Kidney capillary endothelial cell (primary cell): ENCODE results near the gene OR4M2.
"Not testable (repeated sequence)": the region's sequence is repeated elsewhere in the genome, so short reads cannot be mapped to it uniquely, and the experiment has no call there.

Source experiments
- DNase-seq: peaks from one replicate; pipeline ENCODE4 v3.0.0-alpha.2; 2018; ENCODE audit warnings: low spot score

The OR4M2 gene, protein sequence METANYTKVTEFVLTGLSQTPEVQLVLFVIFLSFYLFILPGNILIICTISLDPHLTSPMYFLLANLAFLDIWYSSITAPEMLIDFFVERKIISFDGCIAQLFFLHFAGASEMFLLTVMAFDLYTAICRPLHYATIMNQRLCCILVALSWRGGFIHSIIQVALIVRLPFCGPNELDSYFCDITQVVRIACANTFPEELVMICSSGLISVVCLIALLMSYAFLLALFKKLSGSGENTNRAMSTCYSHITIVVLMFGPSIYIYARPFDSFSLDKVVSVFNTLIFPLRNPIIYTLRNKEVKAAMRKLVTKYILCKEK

DNA sequence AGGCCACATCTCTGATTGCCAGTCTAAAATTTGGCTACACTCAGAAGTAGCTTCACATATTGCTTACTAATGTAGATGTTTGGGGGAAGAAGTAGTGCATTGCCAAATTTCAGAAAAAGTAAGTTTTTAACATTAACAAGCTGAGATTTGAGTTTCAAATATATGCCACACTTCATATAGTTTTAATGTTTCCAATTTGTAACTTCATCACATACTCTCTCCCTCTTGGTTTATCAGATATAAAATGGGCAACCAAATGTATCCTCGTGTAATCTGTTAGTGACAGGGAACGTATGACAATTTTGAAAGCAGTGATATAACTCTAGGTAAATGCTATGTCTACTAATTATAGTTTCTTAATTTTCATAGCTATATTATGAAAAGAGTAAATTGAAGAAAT lies at the start of gene OR4M2:
OR4M2 (plus strand) TSS at position 301 of the 400 bp plus-strand sequence; CDS start at position 399, 98 bp downstream.
- not testable (repeated sequence) for DNase-seq

GRCh38 chr15:22069267-22069666 lies 11.1 kb upstream of the OR4M2 start:
- DNase-seq, result not testable (repeated sequence)

GRCh38 chr15:22081386-22081785 lies 1.1 kb downstream of the OR4M2 start:
- DNase-seq, result not testable (repeated sequence)

DNA sequence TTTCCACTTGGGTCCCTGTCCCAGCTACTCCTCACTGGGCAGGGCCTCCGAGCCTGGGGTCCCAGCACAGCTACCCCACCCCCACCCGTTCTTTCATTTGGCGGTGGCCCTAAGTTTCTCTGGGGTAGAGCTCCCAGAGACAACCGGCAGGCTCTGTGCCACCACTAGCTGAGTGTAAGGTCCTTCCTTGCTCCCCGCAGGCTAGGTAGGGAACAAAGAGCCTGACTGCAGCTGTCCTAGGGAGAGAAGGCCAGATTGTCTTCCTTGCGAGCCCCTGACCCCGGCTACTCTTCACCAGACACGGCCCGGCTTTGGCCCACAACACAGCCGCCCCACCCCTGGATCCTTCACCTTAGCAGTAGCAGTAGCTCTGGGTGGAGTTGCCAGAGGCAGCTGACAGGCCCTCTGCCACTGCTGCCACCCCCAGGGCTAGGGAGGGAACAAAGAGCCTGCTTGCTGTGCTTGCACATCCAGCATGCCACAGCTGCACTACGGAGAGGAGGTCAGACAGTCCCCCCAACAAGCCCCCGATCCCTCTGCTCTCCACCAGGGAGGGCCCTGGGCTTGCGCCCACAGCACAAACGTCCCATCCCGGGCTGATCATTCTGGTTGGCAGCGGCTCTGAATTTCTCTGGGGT lies 18.4 kb downstream of the OR4M2 start:
- not testable (repeated sequence) for DNase-seq

DNA sequence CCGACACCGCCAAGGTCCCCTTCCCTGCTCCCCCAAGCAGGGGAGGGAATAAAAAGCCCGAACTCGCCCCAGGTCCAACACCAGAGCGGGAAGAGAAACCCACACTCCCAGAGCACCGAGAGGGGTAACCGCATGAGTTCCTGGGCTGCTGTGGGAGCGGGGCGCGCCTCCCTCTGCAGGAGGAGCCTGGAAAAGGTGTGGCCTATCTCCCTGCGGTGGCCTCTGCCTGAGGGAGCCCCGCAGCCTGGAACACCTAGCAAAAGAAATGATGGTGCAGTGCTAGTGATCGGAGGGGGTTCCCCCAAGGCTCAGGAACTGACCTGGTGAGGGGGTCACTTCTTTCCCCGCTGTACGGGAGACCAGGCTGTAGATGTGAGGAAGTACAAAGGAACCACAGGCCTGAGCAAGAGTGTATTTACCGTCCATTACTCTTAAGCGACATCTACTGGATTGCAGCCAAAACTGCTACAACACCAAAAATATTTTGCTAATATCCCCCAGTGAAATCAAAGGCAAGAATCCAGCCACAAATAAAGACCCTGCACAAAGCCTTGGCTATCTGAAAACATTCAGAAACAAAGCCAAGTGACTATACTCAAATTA lies 19.1 kb downstream of the OR4M2 start:
- not testable (repeated sequence) for DNase-seq

DNA sequence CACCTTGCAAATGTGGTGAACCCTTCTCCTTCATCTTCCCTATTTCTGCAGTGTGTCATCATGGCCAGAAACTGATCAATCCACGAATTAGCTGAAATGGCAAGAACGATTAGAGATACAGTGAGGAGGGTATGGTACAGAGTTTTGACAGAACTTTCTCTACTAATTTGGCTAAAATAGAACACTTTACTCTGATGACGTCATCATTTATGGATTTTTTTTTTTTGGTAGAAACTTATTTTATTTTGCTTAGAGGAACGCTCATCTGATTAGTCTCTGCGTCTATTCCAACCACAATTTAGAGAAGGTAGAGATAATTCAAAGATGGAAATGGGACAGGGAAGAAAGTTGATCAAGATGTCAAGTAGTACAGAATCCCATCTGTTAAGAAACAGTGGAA lies 41.7 kb downstream of the OR4M2 start:
- not testable (repeated sequence) for DNase-seq
